ENCODE data around the gene GJB1. TPM values are rescaled to one million over a fixed set of nuclear protein-coding genes. Genes with fewer than 3 reads are reported as not detected.
"Not testable (repeated sequence)": the region's sequence is repeated elsewhere in the genome, so short reads cannot be mapped to it uniquely, and the experiment has no call there.

The GJB1 gene
- total RNA-seq (2014; rRNA removed; shearing (Covaris generic)), result 45.9 and 52.6 TPM in 2 replicates

DNA sequence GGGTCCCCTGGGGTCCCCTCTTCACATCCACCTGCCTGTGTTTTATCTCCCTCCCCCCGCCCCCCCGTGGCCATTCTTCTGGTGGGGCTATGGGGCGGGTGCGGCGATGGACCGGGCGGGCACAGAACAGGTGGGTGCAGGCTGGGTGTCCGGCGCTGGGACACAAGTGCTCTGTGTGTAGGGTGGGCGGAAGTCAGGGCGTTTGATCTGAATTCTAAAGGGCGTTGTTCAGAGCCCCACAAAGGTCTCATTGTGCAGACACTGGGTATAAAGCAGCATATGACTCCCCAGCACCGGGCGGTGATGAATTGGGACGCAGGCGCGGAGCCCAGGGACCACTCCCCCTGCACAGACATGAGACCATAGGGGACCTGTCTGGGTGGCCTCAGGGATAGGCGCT is at the start of gene GJB1:
Gene GJB1 (plus strand): TSS at position 296 of the 400 bp plus-strand sequence. CDS start 484 bp downstream, outside the sequence.
- DNase-seq (ENCODE audit: low spot score), result no peak

DNA sequence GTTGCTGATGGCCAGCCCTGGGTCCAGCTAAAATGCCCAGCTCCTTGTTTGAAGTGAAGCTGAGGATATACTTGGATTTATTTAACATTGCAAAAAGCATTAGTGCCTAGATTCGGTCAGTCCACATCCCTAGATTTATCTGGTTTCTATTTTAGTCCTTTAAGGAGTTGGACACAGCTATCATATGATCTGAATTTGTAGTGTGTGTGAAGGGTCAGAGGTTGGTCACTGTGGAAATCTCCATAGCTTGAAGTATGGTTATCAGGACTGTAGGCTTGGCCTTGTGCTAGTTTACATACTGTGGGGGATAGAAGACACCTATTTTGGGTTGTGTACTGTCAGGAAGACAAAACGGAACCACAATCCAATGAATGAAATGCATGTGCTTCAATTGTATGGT is 49.6 kb upstream of the GJB1 start:
- no peak for DNase-seq (ENCODE audit: low spot score)

DNA sequence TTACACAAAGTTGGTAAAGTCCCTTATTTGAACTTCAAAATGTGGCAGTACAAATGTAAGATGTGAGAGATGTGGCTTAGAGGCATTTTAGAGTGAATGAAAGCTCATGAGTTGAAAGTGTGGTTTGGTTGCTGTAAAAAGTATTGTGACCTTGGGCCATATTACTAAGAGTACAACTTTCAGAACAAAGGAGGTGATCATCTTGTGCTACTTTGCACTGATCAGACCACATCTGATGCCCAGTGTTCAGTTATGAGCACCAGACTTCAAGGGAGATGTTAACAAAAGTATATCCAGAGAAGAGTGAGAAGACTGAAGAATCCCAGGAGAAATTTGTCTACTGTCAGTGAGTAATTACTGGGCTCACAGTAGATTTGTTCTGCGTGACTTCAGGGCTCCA is 48.2 kb upstream of the GJB1 start:
- no peak for DNase-seq (ENCODE audit: low spot score)

DNA sequence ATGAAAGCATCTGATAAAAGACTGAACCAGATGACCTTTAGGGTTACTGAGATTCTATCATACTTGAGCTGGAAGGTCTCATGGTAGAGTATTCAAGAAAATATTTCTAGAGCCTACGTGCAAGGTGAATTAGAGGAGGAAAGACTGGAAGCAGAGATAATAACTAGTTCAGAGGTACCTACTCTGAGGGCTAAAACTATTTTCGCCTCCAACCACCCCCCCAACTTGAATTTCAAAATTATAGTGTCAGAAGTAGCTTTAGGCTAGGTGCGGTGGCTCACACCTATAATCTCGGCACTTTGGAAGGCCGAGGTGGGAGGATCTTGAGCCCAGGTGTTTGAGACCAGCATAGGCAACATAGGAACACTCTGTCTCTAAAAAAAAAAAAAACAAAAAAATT is 47.5 kb upstream of the GJB1 start:
- DNase-seq (ENCODE audit: low spot score), result no peak

DNA sequence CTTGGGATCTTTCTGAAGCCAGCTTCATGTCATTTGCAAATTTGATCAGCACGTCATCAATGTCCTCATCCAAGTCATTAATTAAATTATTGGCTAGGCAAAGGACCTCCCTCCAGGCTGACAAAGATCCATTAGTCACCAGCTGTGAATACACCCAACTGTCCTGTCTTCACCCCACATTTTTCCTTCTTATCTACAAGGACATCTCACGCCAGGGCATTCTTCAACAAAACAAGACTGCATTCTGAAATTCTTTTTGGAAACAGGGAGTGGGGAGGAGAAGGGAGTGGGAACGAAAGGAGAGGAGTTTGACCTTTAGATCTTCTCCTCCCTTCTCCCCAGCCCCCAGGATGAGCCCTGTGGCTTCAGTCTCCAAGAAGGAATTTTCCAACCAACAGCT is 45.7 kb upstream of the GJB1 start:
- DNase-seq (ENCODE audit: low spot score), result no peak

DNA sequence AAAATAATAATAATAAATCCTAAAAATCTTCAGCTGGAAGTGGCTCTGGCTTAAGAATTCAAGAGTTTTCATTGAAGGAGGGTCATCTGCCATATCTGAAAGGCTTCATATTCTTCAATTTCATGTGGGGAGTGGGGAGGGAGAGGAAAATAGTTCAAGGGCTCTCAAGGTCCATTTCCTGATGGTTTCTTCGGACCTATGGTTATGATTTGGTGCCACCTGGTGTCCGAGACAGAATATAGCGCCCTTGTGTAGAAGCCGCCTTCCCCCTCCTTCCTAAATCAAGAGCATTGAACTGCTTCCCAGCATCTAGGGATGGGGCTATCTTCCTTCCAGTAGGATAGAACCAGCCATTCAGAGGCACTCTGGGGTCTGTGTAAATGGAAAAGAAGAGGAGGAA is 44.1 kb upstream of the GJB1 start:
- peak; percentile 81 for DNase-seq (ENCODE audit: low spot score)

DNA sequence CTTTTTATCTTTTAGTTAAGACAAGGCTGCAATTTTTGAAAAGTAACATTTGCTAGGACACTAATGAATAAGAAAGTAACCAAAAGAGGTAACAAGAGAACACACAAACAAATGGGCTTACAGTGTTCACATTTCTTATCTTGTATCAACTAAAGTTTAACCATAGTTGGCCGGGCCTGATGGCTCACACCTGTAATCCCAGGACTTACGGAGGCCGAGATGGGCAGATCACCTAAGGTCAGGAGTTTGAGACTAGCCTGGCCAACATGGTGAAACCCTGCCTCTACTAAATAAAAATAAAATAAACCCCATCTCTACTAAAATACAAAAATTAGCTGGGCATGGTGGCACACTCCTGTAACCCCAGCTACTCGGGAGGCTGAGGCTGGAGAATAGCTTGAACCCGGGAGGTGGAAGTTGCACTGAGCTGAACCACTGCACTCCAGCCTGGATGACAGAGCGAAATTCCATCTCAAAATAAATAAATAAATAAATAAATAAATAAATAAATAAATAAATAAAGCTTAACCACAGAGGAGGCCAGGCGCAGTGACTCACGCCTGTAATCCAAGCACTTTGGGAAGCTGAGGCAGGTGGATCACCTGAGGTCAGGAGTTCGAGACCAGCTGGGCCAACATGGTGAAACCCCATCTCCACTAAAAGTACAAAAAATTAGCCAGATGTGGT is 42.3 kb upstream of the GJB1 start:
- DNase-seq (ENCODE audit: low spot score), result not testable (repeated sequence)

DNA sequence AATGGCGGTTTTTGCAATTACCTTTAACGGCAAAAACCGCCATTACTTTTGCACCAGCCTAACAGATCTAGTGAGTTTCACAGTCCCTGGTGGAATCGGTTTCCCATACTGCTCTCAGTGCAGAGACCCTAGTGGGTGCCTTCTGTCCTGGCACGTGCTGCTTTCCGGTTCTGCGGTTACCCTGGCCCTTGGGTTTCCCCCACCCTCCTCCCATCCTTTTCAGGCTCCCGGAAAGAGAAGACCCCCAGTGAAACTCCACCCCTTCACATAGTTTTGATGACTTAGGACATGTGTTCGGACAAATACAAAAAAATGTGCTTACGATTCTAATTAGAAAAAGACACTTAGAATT is 41.5 kb upstream of the GJB1 start:
- DNase-seq (ENCODE audit: low spot score), result no peak

DNA sequence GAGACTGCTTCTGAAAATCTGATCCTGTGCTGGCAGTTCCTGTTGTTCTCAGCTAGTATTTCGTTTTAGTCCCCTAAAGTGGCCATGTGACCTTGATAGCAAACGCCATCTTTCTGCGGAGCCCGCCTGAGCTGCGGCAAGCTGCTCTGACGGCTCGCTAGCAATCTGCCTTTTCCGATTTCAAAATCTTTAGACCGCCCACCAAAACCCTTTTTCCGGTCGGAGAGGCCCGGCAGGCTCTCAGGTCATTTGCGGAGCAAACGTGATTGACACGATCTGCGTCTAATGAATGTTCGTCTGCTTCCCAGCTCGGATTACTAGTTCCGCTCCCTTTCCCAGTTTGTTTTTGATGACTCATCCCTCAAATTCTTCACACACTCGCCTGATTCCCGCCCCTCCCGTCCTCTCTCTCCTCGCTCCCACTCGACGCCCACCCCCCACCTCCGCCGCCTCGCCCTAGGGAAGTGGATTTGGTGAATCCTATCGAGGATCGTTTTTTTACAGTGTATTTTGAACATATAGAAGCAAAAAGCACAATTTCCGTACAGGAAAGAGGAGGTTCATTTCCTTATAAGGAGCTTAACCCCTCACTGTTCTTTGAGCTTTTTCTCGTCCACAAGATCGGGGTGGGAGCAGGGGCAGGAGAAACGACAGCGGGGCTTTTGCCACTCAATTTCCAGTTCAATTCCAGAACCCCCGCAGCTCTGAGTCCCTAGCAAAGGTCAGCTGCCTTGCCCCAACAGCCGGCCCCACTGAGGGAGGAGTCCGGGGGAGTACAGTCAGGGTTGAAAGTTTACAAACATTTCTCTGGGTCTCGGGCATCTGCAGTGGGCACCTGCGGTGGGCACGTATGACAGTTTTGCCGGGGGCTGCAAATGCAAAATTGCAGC is 40.9 kb upstream of the GJB1 start:
- DNase-seq (ENCODE audit: low spot score), result peak; percentile 92

DNA sequence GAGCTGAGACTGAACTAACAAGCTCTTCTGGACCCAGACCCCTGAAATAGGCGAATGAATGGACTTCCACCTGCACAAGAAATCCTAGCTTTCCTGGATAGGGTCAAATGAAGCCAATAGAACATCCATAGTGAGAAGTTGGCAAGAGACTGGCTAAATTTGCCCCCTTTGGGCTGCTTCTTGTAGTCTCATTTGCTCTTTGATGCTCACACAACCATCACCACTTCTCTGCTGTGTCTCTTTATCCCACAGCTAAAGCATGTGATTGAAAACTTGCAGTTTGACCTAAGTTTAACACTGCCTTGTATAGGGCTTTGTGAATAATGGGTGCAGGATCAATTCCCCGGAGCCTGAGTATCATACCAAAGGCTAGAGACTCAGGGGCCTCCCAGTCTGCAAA is 40.2 kb upstream of the GJB1 start:
- no peak for DNase-seq (ENCODE audit: low spot score)

DNA sequence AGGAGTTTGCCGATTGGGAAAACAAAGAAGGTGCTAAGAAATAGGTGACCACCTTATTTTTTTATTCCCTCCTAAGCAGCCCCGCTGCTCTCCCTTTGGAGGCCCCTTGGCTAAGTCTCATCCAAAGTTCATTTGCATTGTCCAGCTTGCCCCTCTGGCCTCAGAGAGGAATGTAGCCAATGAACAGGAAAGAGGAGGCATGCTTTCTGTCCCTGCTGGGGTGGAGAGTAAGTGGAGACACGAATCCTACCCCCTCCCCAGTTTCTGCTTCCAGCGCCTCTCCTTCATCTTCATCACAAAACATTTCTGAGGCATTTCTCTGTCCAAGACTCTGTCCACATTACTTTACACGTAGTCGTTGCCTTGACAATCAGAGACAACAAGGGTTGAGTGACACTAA is 39.7 kb upstream of the GJB1 start:
- no peak for DNase-seq (ENCODE audit: low spot score)

DNA sequence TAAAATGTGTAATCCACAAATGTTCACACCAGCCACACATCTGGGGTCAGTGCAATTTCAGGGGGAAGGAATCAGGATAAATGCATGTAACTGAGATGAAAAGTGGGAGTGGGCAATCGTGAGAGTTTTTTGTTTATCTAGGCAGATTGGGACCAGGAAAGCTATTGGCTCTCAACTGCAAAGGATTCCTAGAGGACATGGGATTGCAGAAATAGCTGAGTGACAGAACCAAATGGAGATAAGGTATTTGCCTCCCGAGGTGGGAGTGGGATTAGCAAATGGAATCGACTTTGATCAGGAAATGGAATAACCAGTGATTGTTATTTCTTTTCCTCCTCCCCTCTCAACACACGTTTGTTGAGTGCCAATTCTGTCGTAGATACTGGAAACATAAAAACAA is 38.9 kb upstream of the GJB1 start:
- DNase-seq (ENCODE audit: low spot score), result no peak

DNA sequence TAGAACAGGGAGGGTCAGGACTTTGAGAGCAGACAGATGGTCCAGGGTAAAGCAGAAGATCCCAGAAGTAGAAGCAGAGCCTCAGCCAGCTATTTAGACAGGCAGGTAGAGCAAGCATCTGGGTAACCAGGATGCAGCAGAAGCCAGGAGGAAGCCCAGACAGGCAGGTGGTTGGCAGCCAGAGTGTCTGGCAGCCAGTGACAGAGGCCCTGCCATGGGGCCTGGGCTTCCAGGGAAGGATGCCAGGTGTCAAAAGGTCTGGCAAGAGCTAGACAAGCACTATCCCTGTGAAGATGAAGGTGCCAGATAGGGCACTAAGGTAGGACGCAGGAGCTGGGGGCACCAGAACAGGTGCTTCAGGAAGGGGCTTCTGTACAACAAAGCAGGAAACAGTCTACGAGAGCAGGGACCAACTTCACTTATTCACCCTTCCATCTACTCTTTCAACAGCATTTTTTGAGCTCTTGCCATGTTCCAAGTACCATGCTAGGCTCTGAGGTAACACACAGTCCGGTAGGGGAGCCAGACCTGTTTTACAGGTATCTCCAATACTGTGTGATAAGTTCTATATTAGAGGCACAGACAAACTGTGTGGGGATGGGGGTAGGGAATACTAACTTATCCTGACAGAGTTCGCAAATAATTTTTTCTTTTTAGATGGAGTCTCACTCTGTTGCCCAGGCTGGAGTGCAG is 38.1 kb upstream of the GJB1 start:
- no peak for DNase-seq (ENCODE audit: low spot score)

DNA sequence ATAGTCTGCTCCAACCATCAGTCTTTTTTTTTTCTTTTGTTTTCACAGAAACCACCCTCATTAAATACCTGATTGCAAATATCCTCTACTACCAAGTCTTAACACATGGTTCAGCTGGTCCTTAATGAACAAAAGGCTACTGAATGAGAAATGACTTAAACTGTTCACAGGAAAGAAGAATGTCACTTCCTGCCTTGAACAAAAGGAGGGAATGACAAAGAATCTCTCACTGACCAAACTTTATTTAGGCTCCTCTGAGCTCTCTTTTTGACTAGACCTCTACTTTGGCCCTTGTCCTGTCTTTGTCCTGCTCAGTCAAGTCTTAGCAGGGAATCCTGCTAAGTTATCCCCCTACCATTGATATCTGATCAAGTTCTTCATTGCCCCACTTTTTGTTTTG is 31.8 kb upstream of the GJB1 start:
- no peak for DNase-seq (ENCODE audit: low spot score)

DNA sequence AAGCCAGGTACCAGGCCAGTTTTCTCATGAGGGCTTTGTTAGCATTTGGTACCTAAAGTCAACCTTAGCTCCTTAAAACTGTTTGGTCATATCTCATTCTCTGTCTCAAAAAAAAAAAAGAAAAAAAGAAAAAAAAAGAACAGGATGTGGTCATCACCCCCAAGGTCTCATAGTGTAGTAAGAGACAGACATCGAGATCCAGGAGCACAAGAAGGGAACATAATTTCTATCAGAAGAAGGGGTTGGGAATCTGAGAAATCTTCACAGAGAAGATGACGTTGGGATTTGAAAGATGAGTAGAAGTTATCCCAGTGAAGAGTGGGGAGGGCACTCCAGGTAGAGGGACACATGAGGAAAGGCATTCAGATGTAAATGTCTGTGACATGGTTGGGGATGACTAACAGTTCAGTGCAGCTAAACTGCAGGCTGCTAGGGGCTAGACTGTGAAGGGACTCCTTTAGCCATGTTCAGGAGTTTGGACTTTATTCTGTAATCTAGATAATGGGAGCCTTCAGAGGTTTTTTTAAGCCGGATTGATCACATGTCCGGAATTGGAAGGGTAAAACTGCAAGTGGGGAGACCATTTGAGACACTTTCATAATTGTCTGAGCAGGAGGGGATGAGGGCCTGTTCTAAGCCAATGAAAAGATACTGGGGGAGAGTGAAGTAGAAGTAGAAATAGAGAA is 26.9 kb upstream of the GJB1 start:
- DNase-seq (ENCODE audit: low spot score), result no peak

DNA sequence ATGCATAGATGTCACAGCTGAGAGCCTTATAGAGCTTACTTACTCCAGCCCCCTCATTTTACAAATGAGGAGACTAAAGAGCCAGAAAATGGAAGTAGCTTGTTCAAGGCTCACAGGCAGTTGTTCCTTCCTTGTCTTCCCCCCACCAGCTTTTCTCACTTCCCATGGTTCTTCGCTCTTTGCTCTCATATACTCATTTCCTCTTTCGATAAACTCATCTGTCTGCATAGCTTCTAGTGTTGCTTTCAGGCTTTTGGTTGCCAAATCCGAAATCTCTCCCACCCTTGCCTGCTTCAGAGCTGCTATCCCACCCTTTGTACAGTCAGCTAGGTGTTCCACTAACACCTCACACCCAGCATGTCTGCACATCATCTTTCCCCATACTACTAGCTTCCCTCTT is 25.0 kb upstream of the GJB1 start:
- no peak for DNase-seq (ENCODE audit: low spot score)

DNA sequence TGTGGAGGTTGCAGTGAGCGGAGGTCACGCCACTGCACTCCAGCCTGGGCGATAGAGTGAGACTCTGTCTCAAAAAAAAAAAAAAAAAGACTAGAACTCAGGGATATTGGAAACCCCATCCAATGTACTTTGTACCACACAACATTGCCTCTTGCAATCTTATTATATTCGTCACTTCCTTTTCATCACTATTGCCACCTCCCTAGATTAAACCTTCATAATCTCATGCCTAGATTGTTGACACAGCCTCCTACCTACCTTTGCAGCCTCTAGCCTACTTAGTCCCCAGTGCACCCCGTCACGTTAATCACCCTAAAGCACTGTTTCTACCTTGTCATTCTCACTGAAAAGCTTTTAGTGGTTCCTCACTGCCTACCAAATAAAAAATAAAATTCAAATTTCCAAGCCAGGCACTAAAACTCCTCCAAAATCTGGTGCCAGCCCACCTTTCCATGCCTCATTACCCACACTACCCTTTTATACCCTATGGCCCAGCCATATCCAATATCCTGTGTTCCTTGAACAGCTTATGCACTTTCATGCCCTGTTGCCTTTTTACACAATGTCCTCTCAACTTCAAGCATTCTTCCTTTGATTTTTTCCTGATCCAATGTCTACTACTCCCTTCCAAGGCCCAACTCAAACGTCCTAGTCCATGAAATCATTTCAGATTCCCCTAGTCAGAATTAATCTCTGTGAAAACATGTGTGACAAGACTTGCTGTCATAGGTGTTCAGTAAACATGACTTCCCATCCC is 23.6 kb upstream of the GJB1 start:
- DNase-seq (ENCODE audit: low spot score), result no peak

DNA sequence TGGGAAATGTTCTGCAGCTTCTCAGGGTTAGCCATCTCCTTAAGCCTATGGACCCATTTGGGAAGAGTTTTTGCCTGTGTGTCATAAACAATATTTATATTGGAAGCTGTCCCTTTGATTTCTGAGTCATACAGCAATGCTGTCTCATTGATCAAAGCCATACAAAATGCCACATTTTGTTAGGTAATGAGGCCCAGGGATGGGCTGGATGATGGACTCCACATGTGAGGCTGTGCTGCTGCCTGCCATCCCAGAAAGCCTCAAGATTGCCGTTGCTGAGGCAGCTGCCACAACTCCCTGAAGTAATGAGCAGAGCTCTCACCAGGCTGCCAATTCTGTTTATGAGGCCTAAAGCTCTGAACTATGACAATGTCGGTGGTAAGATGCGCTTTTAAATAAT is 12.2 kb upstream of the GJB1 start:
- no peak for DNase-seq (ENCODE audit: low spot score)

DNA sequence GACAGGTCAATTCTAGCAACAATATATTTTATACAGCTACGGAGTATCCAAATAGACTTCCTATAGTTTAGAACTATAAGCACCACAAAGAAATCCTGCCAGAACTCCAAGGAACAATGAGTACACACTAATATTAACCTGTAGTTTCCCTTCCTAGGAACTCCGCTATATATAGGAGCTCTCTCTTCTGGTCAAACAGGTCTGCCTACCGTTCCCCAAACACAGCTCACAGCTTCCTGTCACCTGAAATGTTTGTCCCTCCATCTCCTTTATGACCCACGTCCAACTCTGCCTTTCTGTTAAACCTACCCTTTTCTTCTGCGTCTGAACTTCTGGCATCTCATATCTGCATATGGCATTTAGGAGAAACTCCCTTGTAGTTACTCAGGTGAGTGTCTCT is 10.5 kb upstream of the GJB1 start:
- DNase-seq (ENCODE audit: low spot score), result peak; percentile 50

DNA sequence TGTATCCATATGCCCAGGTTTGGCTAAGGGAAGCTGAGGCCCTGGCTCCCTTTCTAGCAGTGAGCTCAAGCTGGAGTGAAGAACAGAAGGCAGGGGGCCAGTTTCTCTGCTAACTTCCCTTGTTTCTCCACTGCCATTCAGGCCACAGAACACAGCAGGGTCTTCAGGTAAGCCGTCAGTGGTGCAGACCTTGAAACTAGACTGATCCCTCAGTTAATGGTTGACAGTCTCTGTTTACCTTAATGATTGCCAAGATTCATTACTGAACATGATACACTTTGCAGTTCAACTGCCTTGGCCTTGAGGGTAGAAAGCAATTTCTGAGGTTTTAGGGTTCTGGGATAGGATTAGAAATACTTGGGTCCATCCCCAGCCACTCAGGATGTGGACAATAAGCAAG is 8.9 kb upstream of the GJB1 start:
- no peak for DNase-seq (ENCODE audit: low spot score)

Measured in HT-29 (cell line).